Measurements from ENCODE around the gene SLC6A11. TPM values are rescaled to one million over a fixed set of nuclear protein-coding genes. Genes with fewer than 3 reads are reported as not detected.

Gene SLC6A11
- total and polyA plus RNA-seq, 9 of the 15 experiments (the other 6 are each of a cell fraction or from before 2014, with no cell fraction given) = 0.04 TPM; not detected in 8

GRCh38 chr3:10882851-10883250 lies 66.8 kb downstream of the SLC6A11 start (continued):
- no peak for TF ChIP-seq CEBPZ (IDR thresholded peaks at IDR 0.05; ENCODE audit: borderline replicate concordance, low read depth, low read length)

GRCh38 chr3:10883478-10884234 lies 67.6 kb downstream of the SLC6A11 start:
- TF ChIP-seq RAD21 (CRISPR knock-in tag; conservative IDR thresholded peaks at IDR 0.05 in 1 of 2, IDR thresholded peaks at IDR 0.05 in 1 of 2) (peak in 1 of 2 experiments; percentile 45; a peak in 2 of 4 replicates), RBM25 (IDR thresholded peaks at IDR 0.05; ENCODE audit: low read depth, low read length, severe bottlenecking) (peak; percentile 18), ETV1 (tag; conservative IDR thresholded peaks at IDR 0.05; ENCODE audit: low read depth) (no peak), CTCF (IDR thresholded peaks at IDR 0.05 in 2 of 3, conservative IDR thresholded peaks at IDR 0.05 in 1 of 3; ENCODE audit: insufficient read depth in 2 of 3, low read depth in 1 of 3, low read length in 3 of 3) (peak; percentile 33 to 56 (median 34); a peak in 5 of 6 replicates), ZBED1 (IDR thresholded peaks at IDR 0.05) (no peak), MTF1 (CRISPR knock-in tag; IDR thresholded peaks at IDR 0.05; ENCODE audit: borderline replicate concordance) (no peak), POLR3A (IDR thresholded peaks at IDR 0.05; ENCODE audit: borderline replicate concordance, extremely low read depth, insufficient read depth, insufficient read length) (no peak), TAF1 (IDR thresholded peaks at IDR 0.05; ENCODE audit: control insufficient read depth, extremely low read depth, insufficient read depth, low read length, severe bottlenecking) (no peak), SMC3 (conservative IDR thresholded peaks at IDR 0.05; ENCODE audit: insufficient read depth, low read depth, low read length) (peak; percentile 34; the same call in 1 of the 2 replicates), HMG20A (CRISPR knock-in tag; conservative IDR thresholded peaks at IDR 0.05) (no peak), MED1 (CRISPR knock-in tag; IDR thresholded peaks at IDR 0.05; ENCODE audit: borderline replicate concordance) (no peak)
- H3K27ac ChIP-seq (ENCODE audit: extremely low read depth, low read depth, low read length) = no peak overlapping the region
- BruUV-seq (replicated peaks) = no TSS peak
- H3K4me1 ChIP-seq (replicated peaks in 1 of 2; ENCODE audit: control insufficient read depth in 2 of 2, insufficient read depth in 2 of 2, low read length in 2 of 2) = no peaks in the 10 kb centered on the region
- no peak overlapping the region for H3K4me2 ChIP-seq (ENCODE audit: insufficient read depth, low read length)
- no peaks in the 10 kb centered on the region for H3K79me2 ChIP-seq (ENCODE audit: control insufficient read depth, insufficient read depth, low read length)
- peaks cover 4 to 17% of the 10 kb centered on the region in 2 experiments; a peak in 3 of 5 replicates for H3K27me3 ChIP-seq (ENCODE audit: control insufficient read depth in 2 of 2, insufficient read depth in 2 of 2, low read length in 2 of 2)
- CTCF ChIA-PET (ENCODE audit: low intra/inter-chr PET ratio) = interaction anchor here (0.6 kb wide), 1 partner anchor 1101 kb away, joined by 4 read pairs; no protein-coding TSS in a partner anchor
- H2AFZ ChIP-seq (ENCODE audit: low read depth, low read length) = no peak overlapping the region
- POLR2A ChIA-PET = interaction anchor here (0.5 kb wide), 1 partner anchor 169 kb away, joined by 3 read pairs; no protein-coding TSS in a partner anchor
- H3K36me3 ChIP-seq (ENCODE audit: control insufficient read depth, insufficient read depth, low read length) = no peaks in the 10 kb centered on the region
- H4K20me1 ChIP-seq (replicated peaks; ENCODE audit: control insufficient read depth, insufficient read depth, low read length) = peaks cover 7% of the 10 kb centered on the region
- H3K9me1 ChIP-seq (ENCODE audit: control insufficient read depth, insufficient read depth, low read length) = peaks cover 3% of the 10 kb centered on the region
- FAIRE-seq (peak; percentile 81), DNase-seq (ENCODE audit: extremely low read depth in 1 of 4, low spot score in 3 of 4) (peak; percentile 33 to 48 (median 39)), ATAC-seq (no peak)
- no peaks in the 10 kb centered on the region for H3K9me3 ChIP-seq (replicated peaks; ENCODE audit: control insufficient read depth, insufficient read depth, low read depth, low read length)
- WGBS (ENCODE audit: insufficient coverage, low coverage, missing lambda C conversion rate) = under 1% methylated on average over 7 of the region's 7 CpGs
- in situ Hi-C loops (cut with MboI) = no loop called here
- H3K4me3 ChIP-seq = no peak overlapping the region
- intact Hi-C loops (cut with micrococcal nuclease) = loop anchor here (2.0 kb wide), 1 partner anchor 125 kb away; no protein-coding TSS in a partner anchor
- no peak overlapping the region for H3K9ac ChIP-seq (ENCODE audit: insufficient read depth in 1 of 2, low read depth in 2 of 2, low read length in 2 of 2)

Measured in K562 (cell line).